Stimulated activated CD8-positive, alpha-beta memory T cell treated with anti-CD3 and anti-CD28 coated beads, Interleukin-4, amount 100 ng/mL, for 4 hours (primary cell): ENCODE measurements around the gene GPAM.
"Not testable (repeated sequence)": the region's sequence is repeated elsewhere in the genome, so short reads cannot be mapped to it uniquely, and the experiment has no call there.

ENCODE experiments used
- DNase-seq, 2 donors: peaks; one replicate each; pipeline ENCODE4 v3.0.0-alpha.2; 2020; ENCODE audit warnings: low read depth in 2 of 2, low spot score in 1 of 2

GPAM gene

GRCh38 chr10:112136486-112137153 is 46.9 kb downstream of the GPAM start:
- no peak for DNase-seq

GRCh38 chr10:112135604-112136003 is 48.0 kb downstream of the GPAM start:
- DNase-seq = no peak

DNA sequence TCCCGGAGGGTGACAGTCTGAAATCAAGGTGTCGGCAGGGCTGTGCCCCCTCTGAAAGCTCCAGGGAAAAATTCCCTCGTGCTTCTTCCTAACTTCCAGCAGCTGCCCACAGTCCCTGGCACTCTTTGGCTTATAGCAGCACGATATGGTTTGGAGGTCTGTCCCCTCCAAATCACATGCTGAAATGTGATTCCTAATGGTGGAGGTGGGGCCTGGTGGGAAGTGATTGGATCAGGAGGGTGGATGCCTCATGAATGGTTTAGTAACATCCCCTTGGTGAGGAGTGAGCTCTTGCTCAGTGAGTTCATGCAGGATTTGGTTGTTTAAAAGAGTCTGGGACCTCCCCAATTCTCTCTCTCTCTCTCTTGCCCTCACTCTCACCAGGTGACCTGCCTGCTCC is 51.1 kb downstream of the GPAM start:
- no peak for DNase-seq

DNA sequence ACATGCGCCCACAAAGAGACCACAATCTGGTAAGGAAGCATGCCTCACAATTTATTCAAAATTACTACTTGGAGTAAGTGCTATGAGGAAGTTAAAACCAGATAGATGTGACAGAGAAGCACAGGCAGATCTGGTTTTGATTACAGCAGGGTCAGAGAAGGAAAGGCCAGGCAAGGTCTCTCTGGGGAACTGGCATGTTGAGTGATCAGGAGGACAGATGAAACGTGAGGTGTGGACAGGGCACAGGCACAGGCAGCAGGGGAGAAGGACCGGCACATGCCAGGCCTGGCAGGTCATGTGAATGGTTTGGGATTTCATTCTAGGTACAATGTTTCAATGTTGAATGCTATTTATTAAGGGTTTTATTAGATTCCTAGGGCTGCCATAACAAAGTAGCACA is 51.6 kb downstream of the GPAM start:
- DNase-seq = no peak

DNA sequence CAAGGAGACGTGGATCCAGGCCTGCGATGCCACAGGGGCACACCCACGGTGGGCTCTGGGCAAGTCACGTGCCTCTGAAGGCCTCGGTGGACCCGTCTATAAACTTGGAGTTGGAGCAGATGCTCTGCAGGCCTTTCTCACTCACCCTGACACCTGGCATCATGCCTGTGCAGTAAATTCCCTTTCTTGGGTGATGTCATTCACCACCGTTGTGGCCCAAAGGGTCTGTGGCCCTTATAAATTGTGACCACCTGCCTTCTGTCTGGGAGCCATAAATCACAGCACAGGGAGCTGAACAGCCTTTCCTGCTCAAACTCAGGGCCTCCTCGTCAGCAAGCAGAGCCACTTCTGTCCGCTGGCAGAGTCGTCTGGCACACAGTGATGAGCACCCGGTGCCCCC is 52.2 kb downstream of the GPAM start:
- no peak for DNase-seq

DNA sequence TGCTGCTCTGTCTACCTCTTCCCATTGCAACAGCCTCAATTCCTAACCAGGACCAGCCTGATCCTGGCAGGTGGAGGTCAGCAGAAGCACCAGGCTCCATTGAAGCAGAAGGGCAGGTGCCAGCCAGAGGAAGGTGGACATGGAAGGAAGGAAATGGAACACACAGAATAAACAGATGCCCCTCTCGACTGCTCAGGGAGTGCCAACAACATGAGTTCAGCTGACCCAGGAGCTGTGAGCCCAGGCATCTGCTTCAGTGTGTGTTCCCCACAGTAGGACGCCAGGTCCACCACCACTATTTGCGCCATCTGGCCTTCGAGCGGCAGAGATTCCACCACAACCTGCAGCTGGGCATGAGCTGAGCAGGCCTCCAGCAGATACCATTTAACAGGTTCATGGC is 56.7 kb downstream of the GPAM start:
- DNase-seq = no peak

DNA sequence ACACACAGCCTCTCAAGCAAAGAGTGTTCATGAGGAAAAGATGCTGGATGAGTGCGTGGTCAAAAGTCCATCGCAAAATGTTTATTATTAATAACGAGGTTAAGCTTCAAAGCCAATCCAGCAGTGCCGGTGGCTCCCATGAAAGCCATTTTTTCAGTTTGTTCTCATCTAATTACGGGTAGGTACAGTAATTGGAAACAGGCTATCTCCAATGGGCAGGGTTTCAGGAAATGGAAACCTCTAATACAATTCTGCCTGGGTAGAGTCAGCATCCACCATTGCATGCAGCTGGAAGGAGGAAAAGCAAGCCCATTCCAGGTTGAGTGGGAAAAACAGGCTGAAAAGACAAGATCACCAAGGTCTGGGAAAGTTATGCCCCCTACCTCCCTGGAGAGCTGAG is 57.4 kb downstream of the GPAM start:
- DNase-seq = no peak

GRCh38 chr10:112124866-112125265 is 58.7 kb downstream of the GPAM start:
- DNase-seq = no peak

GRCh38 chr10:112122827-112123226 is 60.7 kb downstream of the GPAM start:
- no peak for DNase-seq

GRCh38 chr10:112120491-112120890 is 63.1 kb downstream of the GPAM start:
- no peak for DNase-seq

DNA sequence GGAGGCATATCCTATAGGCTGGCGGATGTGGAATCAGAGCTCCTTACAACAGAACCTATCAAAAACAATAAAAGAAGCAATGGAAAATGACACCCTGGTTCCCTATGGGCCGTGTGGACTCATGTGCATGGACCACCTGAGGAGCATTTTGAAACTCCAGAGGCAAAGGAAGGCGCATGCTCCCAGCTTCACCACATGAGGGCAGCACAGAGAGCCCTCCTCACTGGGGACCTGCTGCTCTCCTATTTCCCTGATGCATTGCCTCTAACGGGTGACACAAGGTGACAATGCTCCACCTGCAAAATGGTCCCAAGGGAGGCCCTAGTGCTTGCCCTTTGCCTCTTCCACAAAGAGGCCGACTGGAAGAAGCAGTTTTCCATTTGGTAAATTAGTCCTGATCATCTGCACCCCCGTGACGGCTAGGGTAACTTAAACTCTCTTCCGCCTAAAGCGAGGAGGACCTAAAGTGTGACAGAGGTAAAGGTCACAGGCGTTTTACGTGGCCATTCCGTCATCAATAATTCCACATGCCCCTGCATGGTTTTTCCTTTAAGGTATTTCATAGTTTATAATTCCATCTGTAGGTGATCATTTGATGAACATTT is 67.7 kb downstream of the GPAM start:
- no peak for DNase-seq

GRCh38 chr10:112109779-112110178 is 73.8 kb downstream of the GPAM start:
- DNase-seq = not testable (repeated sequence)
